HFFc6 (cell line): ENCODE data around the gene ZBP1. TPM values are rescaled to one million over a fixed set of nuclear protein-coding genes. Genes with fewer than 3 reads are reported as not detected.
A peak's percentile ranks its signal among the peaks of the same experiment; 100 is the strongest.

Source experiments
- DNase-seq: peaks from one replicate; pipeline ENCODE4 v3.0.0-alpha.2; 2018
- H3K27ac Mint-ChIP-seq: 2 replicates; pipeline ENCODE4 v1.8.0; 2020; ENCODE audit warnings: mild to moderate bottlenecking, mixed read lengths
- H3K27me3 Mint-ChIP-seq: 2 replicates; pipeline ENCODE4 v1.8.0; 2021; ENCODE audit warnings: mild to moderate bottlenecking, moderate library complexity, mixed read lengths; ENCODE audit not compliant: insufficient read depth
- H3K36me3 Mint-ChIP-seq: 2 replicates; pipeline ENCODE4 v1.8.0; 2021; ENCODE audit warnings: low read depth, mixed read lengths
- H3K4me1 Mint-ChIP-seq: 2 replicates; pipeline ENCODE4 v1.8.0; 2020; ENCODE audit warnings: low read depth, mixed read lengths
- H3K4me3 Mint-ChIP-seq: 2 replicates; pipeline ENCODE4 v1.8.0; 2020; ENCODE audit warnings: mild to moderate bottlenecking, moderate library complexity, mixed read lengths
- H3K9me3 Mint-ChIP-seq: 2 replicates; pipeline ENCODE4 v1.8.0; 2020; ENCODE audit warnings: mild to moderate bottlenecking, mixed read lengths
- total RNA-seq, 6 experiments: library from RNA; stranded (reverse); fragmentation: NEBNext Ultra II Directional; extraction: Animal tissue kit (Norgen Biotek cat#: 25700); gene quantifications; 2 replicates in 1 of 6; 3 replicates in 5 of 6; pipeline ENCODE4 v1.2.3, GENCODE V29; 2021
- TF ChIP-seq, protein P1 (sequence below): fragments of 200-600 bp; sonication (generic); IDR thresholded peaks from 2 replicates; pipeline ENCODE4 v1.5.0; 2021; ENCODE audit warnings: antibody characterized with exemption, mild to moderate bottlenecking

The ZBP1 gene
- total RNA-seq, 6 experiments from 2014 or later, result not detected

- H3K4me3 Mint-ChIP-seq, result no peak overlapping the region
- H3K4me1 Mint-ChIP-seq, result no peaks in the 10 kb centered on the region
- no peaks in the 10 kb centered on the region for H3K36me3 Mint-ChIP-seq
- no peak for DNase-seq
- H3K27ac Mint-ChIP-seq, result no peak overlapping the region
- no peaks in the 10 kb centered on the region for H3K9me3 Mint-ChIP-seq
- TF ChIP-seq, protein P1, sequence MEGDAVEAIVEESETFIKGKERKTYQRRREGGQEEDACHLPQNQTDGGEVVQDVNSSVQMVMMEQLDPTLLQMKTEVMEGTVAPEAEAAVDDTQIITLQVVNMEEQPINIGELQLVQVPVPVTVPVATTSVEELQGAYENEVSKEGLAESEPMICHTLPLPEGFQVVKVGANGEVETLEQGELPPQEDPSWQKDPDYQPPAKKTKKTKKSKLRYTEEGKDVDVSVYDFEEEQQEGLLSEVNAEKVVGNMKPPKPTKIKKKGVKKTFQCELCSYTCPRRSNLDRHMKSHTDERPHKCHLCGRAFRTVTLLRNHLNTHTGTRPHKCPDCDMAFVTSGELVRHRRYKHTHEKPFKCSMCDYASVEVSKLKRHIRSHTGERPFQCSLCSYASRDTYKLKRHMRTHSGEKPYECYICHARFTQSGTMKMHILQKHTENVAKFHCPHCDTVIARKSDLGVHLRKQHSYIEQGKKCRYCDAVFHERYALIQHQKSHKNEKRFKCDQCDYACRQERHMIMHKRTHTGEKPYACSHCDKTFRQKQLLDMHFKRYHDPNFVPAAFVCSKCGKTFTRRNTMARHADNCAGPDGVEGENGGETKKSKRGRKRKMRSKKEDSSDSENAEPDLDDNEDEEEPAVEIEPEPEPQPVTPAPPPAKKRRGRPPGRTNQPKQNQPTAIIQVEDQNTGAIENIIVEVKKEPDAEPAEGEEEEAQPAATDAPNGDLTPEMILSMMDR, result no peak
- peaks cover 8% of the 10 kb centered on the region; the same call in 1 of the 2 replicates for H3K27me3 Mint-ChIP-seq
These were observed 21.7 kb downstream of the ZBP1 start for GRCh38 chr20:57598491-57598890.

DNA sequence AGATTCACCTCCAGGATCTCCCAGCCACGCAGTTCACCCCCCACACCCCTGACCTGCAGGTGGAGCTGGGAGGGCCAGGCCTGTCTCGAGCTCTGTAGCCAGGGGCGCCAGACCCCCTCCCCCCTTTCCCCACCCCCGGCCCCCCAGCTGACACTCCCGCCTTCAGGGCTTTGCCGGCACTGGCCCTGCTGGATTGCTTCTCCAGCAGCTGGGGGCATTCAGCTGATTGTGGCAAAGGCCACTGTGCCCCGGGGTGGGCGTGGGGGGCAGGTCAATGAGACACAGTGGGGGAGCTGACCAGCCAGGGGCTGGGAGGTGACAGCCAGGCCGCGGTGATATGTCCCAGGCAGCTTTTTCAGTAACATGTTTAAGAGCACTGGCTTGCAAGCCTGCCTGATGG is 22.2 kb downstream of the ZBP1 start:
- H3K27ac Mint-ChIP-seq, result no peak overlapping the region
- no peaks in the 10 kb centered on the region for H3K36me3 Mint-ChIP-seq
- H3K4me1 Mint-ChIP-seq, result no peaks in the 10 kb centered on the region
- H3K9me3 Mint-ChIP-seq, result no peaks in the 10 kb centered on the region
- DNase-seq, result no peak
- TF ChIP-seq, protein P1, result no peak
- peaks cover 6% of the 10 kb centered on the region; the same call in 1 of the 2 replicates for H3K27me3 Mint-ChIP-seq
- no peak overlapping the region for H3K4me3 Mint-ChIP-seq

DNA sequence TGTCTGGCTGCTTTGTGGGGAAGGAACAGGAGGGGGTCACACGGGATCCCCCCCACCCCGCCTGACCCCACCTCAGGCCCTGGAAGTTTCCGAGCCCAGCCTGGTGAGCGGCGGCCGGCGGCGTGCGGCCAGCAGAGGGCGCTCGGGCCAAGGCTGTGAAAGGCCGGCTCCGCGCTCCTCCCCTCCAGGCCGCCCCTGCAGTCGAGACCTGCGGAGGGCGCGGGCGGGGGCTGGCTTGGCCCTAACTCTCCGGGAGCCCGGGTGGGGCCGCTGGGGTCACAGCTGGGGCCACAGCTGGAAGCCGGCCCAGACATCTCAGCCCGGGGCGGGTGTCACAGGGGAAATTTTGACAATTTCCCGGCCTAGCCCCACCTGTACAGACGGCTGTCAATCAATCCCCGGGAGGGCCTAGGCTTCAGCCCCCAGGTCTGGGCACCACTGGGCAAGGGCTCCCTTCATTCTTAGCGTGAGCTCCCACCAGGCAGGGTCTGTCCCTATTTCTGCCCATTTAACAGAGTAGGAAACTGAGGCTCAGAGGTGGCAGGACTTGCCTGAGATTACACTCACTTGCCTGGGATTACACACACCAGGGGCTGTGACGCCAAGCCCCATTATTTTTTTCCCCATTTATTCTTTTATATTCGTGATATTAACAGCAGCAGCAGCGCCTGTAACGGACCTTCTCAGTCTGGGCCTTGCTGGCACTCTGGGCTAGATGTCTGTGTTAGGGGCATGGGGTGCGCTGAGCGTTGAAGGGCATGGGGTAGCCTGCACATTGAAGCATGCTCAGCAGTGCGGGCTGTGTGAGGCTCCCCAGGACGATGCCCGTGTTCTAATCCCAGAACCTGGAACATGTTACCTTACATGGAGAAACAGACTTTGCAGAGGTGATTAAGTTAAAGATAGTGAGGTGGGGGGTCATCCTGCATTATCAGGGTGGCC is 23.0 kb downstream of the ZBP1 start:
- peaks cover 6% of the 10 kb centered on the region; the same call in 1 of the 2 replicates for H3K27me3 Mint-ChIP-seq

DNA sequence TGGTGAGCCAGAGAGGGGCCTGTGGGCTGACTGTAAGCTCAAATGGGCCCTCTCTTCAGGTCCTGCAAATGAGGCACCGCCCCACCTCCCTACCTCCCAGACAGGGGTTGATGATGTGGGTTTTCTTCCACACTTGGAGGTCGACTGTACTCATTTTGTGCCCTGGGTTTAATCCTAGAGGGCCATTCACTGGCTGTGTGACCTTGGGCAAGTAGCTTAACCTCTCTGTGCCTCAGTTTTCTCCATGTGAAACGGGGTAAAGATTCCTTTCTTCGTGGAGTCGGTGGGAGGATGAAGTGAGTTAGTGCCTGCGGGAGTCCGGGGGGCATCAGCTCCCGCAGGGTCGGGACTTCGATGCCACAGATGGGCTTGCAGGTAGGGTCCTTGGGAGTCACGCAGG is 23.9 kb downstream of the ZBP1 start:
- Mint-ChIP-seq H3K27me3 (peaks cover 8% of the 10 kb centered on the region; the same call in 1 of the 2 replicates), H3K9me3 (no peaks in the 10 kb centered on the region), H3K4me1 (no peaks in the 10 kb centered on the region), H3K4me3 (no peak overlapping the region), H3K36me3 (no peaks in the 10 kb centered on the region), H3K27ac (no peak overlapping the region)
- no peak for DNase-seq
- TF ChIP-seq, protein P1, result no peak

More for the DNA sequence above, 23.0 kb downstream of the ZBP1 start:
- no peak for DNase-seq
- H3K9me3 Mint-ChIP-seq, result no peaks in the 10 kb centered on the region
- H3K27ac Mint-ChIP-seq, result no peak overlapping the region
- H3K4me3 Mint-ChIP-seq, result no peak overlapping the region
- TF ChIP-seq, protein P1, result peak; percentile 99
- no peaks in the 10 kb centered on the region for H3K36me3 Mint-ChIP-seq
- no peaks in the 10 kb centered on the region for H3K4me1 Mint-ChIP-seq

GRCh38 chr20:57595041-57596030 is 24.9 kb downstream of the ZBP1 start:
- TF ChIP-seq, protein P1, result no peak
- Mint-ChIP-seq H3K9me3 (no peaks in the 10 kb centered on the region), H3K27ac (no peak overlapping the region), H3K4me3 (no peak overlapping the region), H3K36me3 (no peaks in the 10 kb centered on the region), H3K27me3 (peaks cover 9% of the 10 kb centered on the region; the same call in 1 of the 2 replicates), H3K4me1 (no peaks in the 10 kb centered on the region)
- DNase-seq, result no peak
